GM19328 (cell line): Measurements from ENCODE around the gene CIAPIN1.
"Not testable (repeated sequence)": the region's sequence is repeated elsewhere in the genome, so short reads cannot be mapped to it uniquely, and the experiment has no call there.

Source experiments
- ATAC-seq: cut with Tn5 transposase; IDR thresholded peaks from one replicate; pipeline ENCODE4 v1.9.1; 2021; ENCODE audit warnings: mild to moderate bottlenecking, moderate library complexity; ENCODE audit not compliant: unreplicated experiment

Gene CIAPIN1

GRCh38 chr16:57444711-57445110 lies 2.5 kb downstream of the CIAPIN1 start:
- ATAC-seq, result no peak

- ATAC-seq, result not testable (repeated sequence)
These were observed 6.6 kb downstream of the CIAPIN1 start for GRCh38 chr16:57440551-57440950.

- ATAC-seq, result not testable (repeated sequence)
These were observed 7.2 kb downstream of the CIAPIN1 start for GRCh38 chr16:57439947-57440346.

- no peak for ATAC-seq
These were observed 11.3 kb downstream of the CIAPIN1 start for GRCh38 chr16:57435838-57436237.

DNA sequence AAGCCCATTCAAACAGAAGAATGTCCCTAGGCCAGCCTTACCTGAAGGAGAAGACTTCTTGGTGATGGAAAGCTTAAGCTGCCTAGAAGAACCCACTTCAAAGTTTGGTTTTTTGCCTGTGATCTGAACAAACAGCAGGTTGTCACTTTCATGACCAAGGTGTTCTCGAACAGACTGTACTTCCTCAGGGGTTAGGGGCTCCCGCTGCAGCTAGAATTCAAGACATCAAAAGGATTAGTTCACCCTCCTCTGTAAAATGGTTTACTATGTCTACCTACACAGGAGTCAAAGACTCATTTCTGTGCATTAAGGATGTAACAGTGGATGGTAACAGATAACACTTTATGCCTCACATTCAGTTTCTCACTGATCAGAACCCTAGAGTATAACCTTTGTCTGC lies 13.2 kb downstream of the CIAPIN1 start:
- ATAC-seq, result no peak

GRCh38 chr16:57432989-57433388 lies 14.2 kb downstream of the CIAPIN1 start:
- no peak for ATAC-seq

GRCh38 chr16:57432505-57432904 lies 14.7 kb downstream of the CIAPIN1 start:
- no peak for ATAC-seq

- ATAC-seq, result no peak
These were observed 16.2 kb downstream of the CIAPIN1 start for GRCh38 chr16:57430955-57431354.

DNA sequence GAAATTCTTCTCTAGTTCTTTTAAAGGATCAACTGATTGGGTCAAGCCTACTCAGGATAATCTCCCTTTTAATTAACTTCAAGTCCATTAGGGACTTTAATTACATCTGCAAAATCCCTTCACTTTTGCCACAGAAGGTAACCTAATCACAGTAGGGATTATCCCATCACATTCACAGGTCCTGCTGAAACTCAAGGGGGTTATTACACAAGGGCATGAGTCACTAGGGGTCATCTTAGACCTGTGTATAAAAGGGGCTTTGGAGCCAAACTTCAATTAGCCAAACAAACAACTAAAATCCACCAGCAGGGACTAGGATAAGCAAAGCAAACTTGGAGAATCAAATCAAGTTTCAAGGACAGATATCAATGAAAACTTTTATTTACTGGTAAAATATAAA lies 19.4 kb downstream of the CIAPIN1 start:
- no peak for ATAC-seq

GRCh38 chr16:57427307-57427706 lies 19.9 kb downstream of the CIAPIN1 start:
- no peak for ATAC-seq

DNA sequence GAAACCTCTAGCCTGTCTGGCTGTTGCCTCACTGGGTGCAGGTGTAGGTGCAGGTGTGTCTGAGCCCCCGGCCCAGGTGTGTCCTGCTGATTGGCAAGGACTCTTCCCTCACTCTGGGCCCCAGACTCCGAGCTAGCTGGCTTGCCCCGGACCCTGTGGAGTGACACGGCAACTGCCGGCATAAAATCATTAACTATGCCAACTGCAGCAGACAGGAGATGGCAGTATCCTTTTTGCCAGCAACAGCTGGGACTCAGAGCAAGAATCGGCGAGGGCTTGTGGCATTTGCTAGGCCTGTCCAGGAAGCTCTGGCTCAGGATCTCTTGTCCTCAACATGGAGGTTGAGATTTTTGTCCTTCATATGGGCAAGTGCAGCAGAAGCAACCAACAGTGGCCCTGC lies 20.8 kb downstream of the CIAPIN1 start:
- no peak for ATAC-seq

- no peak for ATAC-seq
These were observed 22.6 kb downstream of the CIAPIN1 start for GRCh38 chr16:57424583-57424982.

- ATAC-seq, result no peak
These were observed 24.0 kb downstream of the CIAPIN1 start for GRCh38 chr16:57423152-57423551.

GRCh38 chr16:57422026-57422944 lies 24.9 kb downstream of the CIAPIN1 start:
- ATAC-seq, result no peak

DNA sequence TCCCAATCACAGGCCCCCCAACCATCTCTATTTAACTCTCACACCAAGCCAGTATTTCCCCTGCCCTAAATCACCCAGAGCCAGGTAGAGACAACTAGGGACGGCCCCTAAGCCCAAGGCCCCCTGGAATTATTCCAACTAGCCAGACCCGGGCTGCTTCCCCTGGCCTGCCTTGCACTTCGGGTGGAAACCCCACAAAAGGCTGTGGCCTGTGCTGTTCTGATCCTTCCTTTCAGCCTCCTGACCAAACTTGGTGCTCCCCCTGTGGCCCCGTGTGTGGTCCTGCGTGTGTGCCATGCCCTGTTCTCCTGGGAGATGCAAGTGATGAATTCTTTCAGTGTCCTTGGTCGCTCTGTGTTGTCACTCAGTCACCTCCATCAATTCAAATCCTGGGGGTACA lies 27.7 kb downstream of the CIAPIN1 start:
- ATAC-seq, result no peak

- ATAC-seq, result no peak
These were observed 31.1 kb downstream of the CIAPIN1 start for GRCh38 chr16:57416084-57416483.

- ATAC-seq, result no peak
These were observed 33.5 kb downstream of the CIAPIN1 start for GRCh38 chr16:57413733-57414132.

- peak; percentile 66 for ATAC-seq
These were observed 33.9 kb downstream of the CIAPIN1 start for GRCh38 chr16:57413301-57413730.

DNA sequence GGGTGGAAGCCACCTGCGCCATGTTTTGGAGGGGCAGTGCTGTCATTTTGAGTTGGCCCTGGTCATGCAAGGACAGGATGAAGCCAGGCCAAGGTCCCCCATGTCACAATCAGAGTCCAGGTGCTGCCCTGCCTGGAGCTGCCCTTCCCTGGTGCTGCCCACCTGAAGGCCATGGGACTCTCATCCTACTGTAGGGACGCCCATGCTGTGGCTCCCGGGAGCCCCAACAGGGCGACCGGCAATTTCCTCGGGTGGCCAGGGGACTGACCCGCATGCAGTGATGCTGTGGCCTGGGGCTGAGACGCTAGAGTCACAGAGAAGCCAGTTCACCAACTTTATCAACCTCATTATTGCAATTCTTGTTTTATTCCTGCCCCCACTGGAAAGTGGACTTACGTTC lies 34.6 kb downstream of the CIAPIN1 start:
- no peak for ATAC-seq

GRCh38 chr16:57411362-57411976 lies 35.7 kb downstream of the CIAPIN1 start:
- ATAC-seq, result no peak

DNA sequence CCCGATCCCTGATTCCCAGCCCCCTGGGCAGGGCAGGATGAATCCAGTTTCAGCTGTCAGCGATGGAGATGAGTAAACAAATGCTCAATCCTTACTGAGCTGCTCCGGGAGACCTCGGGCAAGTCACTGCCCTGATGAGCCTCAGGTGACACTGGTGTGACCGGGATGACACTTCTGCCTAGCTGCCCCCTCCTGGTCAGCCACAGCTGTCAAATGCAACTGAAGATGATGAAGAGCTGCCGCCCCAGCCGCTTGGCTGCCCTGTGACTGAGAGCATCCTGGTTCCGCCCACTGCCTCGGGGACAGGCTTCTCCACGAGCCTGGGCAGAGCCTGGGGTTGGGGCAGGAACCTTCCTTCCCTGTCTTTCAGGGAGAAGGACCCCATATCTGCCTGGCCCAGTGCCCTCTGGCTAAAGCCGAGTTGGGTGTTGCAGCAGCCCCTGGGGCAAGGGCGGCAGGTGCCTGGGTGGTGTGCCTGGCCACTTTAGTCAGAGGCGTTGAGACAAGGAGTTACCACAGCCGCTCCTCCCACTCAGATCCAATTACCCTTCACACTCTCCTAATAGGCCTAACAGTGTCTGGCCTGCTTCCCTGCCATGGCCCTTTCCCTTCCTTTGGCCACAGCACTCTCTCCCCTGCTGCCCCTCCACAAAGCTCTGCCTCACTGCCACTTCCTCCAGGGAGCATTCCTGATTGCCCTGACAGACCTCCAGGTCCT lies 37.2 kb downstream of the CIAPIN1 start:
- ATAC-seq, result no peak

DNA sequence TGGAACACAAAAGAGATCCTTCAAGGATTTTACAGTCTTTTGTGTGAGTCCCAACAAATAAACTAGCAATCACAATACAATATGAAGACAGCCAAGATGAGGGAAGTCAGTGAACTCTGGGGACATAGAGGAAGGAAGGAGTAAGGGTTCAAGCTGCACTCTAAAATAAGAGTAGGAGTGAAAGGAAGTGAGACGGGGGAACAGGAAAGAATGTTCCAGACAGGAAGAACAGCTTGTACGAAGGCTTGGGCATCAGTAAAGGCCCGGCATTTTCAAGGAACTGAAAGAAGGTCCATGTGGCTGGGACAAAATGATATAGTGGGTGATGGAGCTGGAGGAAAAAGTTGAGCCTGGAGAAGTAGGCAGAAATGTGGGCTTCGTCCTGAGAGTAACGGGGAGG lies 38.1 kb downstream of the CIAPIN1 start:
- no peak for ATAC-seq
